Measurements from ENCODE around the gene SLIT2. TPM values are rescaled to one million over a fixed set of nuclear protein-coding genes. Genes with fewer than 3 reads are reported as not detected.

Gene SLIT2
- total RNA-seq, 2 donors from 2014 or later: not detected

DNA sequence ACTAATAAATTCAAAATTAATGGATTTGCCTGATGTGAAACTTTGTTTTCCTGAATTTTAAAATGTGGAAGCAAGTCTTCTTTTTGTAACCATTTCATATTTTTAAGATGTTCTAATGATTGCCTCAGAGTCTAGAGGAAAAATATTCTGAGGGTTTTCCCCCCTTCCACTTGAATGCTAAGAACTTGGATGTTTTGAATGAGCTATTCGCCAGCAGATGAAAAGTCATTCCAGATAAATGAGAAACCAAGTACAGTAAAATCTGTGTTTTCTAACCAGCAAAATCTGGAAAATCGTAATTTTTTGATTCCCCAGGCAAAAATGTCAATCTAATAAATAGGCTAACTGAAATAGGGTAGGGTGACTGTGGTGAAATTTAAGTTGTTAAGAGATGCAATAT, 45.6 kb downstream of the SLIT2 start:
- Mint-ChIP-seq H3K9me3 (peaks cover 1 to 5% of the 10 kb centered on the region in 2 donors), H3K4me1 (ENCODE audit: low read depth) (no peaks in the 10 kb centered on the region), H3K36me3 (ENCODE audit: insufficient read depth in 2 of 2) (no peaks in the 10 kb centered on the region), H3K4me3 (no peak overlapping the region), H3K27me3 (ENCODE audit: low read depth) (no peaks in the 10 kb centered on the region), H3K27ac (no peak overlapping the region)
- ATAC-seq (replicated peaks in 1 of 2) (no peak), DNase-seq (no peak)

DNA sequence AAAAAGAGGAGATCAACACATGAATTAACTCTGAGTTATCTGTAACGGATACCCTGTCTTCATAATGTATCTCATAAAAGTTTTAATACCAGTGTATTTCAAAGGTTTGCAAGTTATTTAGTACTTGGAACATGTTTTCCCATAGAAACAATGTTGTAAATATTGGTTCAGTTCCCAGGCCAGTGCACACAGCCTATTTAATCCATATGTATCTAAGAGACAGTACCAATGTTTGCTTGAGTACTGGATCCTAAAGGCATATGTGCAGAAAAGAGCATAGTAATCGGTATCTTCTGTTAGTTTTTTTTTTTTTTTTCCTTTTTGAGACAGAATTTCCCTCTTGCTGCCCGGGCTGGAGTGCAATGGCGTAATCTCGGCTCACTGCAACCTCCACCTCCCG, 46.1 kb downstream of the SLIT2 start:
- Mint-ChIP-seq H3K36me3 (ENCODE audit: insufficient read depth in 2 of 2) (no peaks in the 10 kb centered on the region), H3K27me3 (ENCODE audit: low read depth) (no peaks in the 10 kb centered on the region), H3K4me1 (ENCODE audit: low read depth) (no peaks in the 10 kb centered on the region), H3K9me3 (peaks cover 4% of the 10 kb centered on the region in 2 donors), H3K27ac (no peak overlapping the region), H3K4me3 (no peak overlapping the region)
- ATAC-seq (replicated peaks in 1 of 2): no peak
- DNase-seq: no peak

DNA sequence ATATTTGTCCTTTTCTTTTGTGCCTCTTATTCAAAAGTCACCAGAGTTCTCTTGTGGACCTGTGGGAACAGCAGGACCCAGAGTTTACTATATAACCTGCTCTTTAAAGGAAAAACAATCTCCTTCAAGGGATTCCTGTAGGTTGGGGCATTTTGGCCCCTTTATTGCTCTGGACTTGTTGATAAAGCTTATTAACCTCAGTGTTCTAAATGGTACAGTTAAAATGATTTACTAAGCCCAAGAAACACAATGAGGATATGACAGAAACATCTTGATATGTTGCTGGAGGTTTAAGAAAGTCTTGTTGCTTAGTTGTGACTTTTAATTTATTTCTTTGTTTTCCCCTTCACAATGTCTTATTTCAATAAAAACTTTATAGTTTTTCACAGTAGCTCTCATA, 46.8 kb downstream of the SLIT2 start:
- ATAC-seq (replicated peaks in 1 of 2): no peak
- no peaks in the 10 kb centered on the region for H3K36me3 Mint-ChIP-seq (ENCODE audit: insufficient read depth in 2 of 2)
- no peaks in the 10 kb centered on the region for H3K27me3 Mint-ChIP-seq (ENCODE audit: low read depth)
- peaks cover 0 to 4% of the 10 kb centered on the region in 2 donors for H3K9me3 Mint-ChIP-seq
- DNase-seq: no peak
- H3K27ac Mint-ChIP-seq: no peak overlapping the region
- no peaks in the 10 kb centered on the region for H3K4me1 Mint-ChIP-seq (ENCODE audit: low read depth)
- H3K4me3 Mint-ChIP-seq: no peak overlapping the region

DNA sequence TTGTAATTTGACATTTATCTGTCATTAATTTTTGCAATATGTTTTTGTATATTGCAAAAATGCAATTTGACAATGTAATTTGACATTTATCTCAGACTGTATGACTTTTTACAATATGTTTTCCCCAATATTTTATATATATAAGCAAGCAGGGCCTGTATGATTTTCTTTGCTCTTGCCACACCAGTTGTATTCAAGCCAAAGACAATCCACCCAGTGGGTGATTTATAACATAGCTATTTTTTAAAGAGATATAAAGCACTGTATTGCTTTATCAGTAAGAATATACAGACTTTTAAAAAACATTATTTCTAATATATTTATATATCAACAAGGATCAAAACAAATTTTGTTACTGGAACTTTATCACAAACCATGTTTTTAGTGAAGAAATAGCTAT, 47.3 kb downstream of the SLIT2 start:
- no peak for ATAC-seq (replicated peaks in 1 of 2)
- no peak overlapping the region for H3K27ac Mint-ChIP-seq

DNA sequence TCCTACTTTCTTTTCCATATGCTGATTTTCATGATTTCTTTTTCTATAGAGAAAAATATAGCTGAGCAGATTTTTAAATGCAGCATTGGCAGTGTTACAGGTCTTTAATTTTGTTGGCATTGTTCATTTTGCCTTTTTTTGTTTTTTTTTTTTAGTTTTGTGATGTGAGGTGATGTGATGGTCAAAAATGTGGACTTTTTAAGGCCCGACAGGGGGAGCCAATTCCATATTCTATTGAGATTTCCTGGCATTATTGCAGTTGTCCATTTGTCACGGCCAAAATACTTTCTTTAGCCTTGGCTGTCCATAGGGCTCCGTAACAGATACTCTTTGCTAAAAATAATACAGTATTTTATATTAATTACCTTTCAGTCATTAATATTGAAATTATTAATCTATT, 47.8 kb downstream of the SLIT2 start:
- Mint-ChIP-seq H3K36me3 (ENCODE audit: insufficient read depth in 2 of 2) (no peaks in the 10 kb centered on the region), H3K27ac (no peak overlapping the region), H3K9me3 (peaks cover 0 to 4% of the 10 kb centered on the region in 2 donors), H3K4me3 (no peak overlapping the region), H3K4me1 (ENCODE audit: low read depth) (no peaks in the 10 kb centered on the region), H3K27me3 (ENCODE audit: low read depth) (no peaks in the 10 kb centered on the region)
- DNase-seq (no peak), ATAC-seq (replicated peaks in 1 of 2) (no peak)

More for the DNA sequence above, 47.3 kb downstream of the SLIT2 start:
- H3K9me3 Mint-ChIP-seq: peaks cover 0 to 4% of the 10 kb centered on the region in 2 donors
- no peaks in the 10 kb centered on the region for H3K36me3 Mint-ChIP-seq (ENCODE audit: insufficient read depth in 2 of 2)
- no peaks in the 10 kb centered on the region for H3K4me1 Mint-ChIP-seq (ENCODE audit: low read depth)
- no peak overlapping the region for H3K4me3 Mint-ChIP-seq
- no peak for DNase-seq
- H3K27me3 Mint-ChIP-seq (ENCODE audit: low read depth): no peaks in the 10 kb centered on the region

DNA sequence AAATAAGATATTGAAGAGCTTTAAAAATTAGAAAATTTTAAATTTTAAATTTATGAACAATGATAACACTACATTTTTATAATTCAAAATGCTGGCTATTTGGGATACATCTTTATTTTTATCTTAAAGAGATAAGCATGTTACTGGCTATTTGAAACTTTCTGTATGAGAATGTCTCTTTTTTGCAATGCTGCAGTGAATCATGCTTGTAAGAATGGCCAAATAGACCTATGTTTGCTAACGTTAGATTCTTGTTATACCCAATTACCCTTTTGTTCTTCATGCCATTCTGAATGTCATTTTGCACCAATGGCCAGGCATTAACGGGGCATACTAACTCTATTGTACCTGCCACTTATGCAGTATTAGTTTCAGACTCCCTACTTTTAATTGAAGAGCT, 49.5 kb downstream of the SLIT2 start:
- H3K9me3 Mint-ChIP-seq: peaks cover 0 to 4% of the 10 kb centered on the region in 2 donors
- no peaks in the 10 kb centered on the region for H3K27me3 Mint-ChIP-seq (ENCODE audit: low read depth)
- ATAC-seq (replicated peaks in 1 of 2): no peak
- H3K27ac Mint-ChIP-seq: no peak overlapping the region
- no peak for DNase-seq
- no peak overlapping the region for H3K4me3 Mint-ChIP-seq
- H3K36me3 Mint-ChIP-seq (ENCODE audit: insufficient read depth in 2 of 2): no peaks in the 10 kb centered on the region
- H3K4me1 Mint-ChIP-seq (ENCODE audit: low read depth): no peaks in the 10 kb centered on the region

Data from activated T-cell treated with anti-CD3 and anti-CD28 coated beads, Interleukin-2, amount 50 U/mL, for 72 hours (primary cell).